ENCODE data around the gene PJA2. TPM values are rescaled to one million over a fixed set of nuclear protein-coding genes. Genes with fewer than 3 reads are reported as not detected.

PJA2 gene, protein sequence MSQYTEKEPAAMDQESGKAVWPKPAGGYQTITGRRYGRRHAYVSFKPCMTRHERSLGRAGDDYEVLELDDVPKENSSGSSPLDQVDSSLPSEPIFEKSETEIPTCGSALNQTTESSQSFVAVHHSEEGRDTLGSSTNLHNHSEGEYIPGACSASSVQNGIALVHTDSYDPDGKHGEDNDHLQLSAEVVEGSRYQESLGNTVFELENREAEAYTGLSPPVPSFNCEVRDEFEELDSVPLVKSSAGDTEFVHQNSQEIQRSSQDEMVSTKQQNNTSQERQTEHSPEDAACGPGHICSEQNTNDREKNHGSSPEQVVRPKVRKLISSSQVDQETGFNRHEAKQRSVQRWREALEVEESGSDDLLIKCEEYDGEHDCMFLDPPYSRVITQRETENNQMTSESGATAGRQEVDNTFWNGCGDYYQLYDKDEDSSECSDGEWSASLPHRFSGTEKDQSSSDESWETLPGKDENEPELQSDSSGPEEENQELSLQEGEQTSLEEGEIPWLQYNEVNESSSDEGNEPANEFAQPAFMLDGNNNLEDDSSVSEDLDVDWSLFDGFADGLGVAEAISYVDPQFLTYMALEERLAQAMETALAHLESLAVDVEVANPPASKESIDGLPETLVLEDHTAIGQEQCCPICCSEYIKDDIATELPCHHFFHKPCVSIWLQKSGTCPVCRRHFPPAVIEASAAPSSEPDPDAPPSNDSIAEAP
- total RNA-seq (2014; rRNA removed) (12.8 and 14.3 TPM in 2 replicates), Bru-seq, nascent RNA (percentile 95 among the genes with signal in this experiment), BruChase-seq, experiment 1, labeled RNA remaining after a 6-hour chase (percentile 90 among the genes with signal in this experiment), BruChase-seq, experiment 2, labeled RNA remaining after a 2-hour chase (percentile 89 among the genes with signal in this experiment)
- long read RNA-seq, full-length matches to known transcripts = 227 of 270 reads
- long read RNA-seq, partial matches to known transcripts = 25 of 270 reads
- long read RNA-seq, other reads (novel, unspliced or antisense) = 18 of 270 reads

DNA sequence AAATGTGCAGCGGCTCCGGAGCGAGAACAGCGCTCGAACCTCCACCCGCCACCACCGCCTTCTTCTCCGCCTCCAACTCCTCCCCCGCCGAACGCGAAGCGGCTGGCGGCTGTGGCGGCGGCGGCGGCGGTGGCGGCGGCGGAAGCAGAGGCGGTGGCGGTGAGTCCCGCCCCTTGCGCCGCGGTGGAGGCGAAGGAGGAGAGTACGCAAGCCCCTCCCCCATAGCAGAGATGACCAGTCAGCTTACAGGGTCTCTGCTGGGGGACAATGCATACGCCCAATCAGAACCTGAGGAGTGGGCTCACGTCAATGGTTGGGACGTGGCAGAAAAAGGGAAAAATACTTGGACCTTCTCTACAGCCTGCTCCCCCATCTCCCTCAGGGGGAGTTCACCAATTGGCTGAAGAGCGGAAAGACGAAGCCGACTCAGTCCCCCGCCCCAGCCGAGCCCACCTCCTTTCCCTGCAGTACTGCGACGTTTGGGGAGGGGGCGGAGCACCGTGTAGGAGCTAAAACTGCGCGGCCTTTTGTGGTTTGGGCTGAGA, at the start of gene PJA2:
TSS of gene PJA2 (minus strand) at position 131 of the 545 bp plus-strand sequence. CDS start 26,541 bp downstream, outside the sequence.
- CTCF ChIA-PET = no interaction called here
- no peaks in the 10 kb centered on the region for H3K36me3 ChIP-seq (ENCODE audit: low read depth, low read length)
- intact Hi-C loops (cut with micrococcal nuclease) = loop anchor here (2.0 to 10.0 kb wide), 3 partner anchors 59 to 1735 kb away; partner anchors contain the start of genes EFNA5 and FBXL17
- no peaks in the 10 kb centered on the region for H3K27me3 ChIP-seq (ENCODE audit: low read length)
- H3K4me3 ChIP-seq (ENCODE audit: low read length) = peak within 1 kb of the TSS; percentile 88
- peak; percentile 83 for ATAC-seq
- H3K79me2 ChIP-seq (ENCODE audit: low read length) = peaks cover 44% of the 10 kb centered on the region
- peak within 1 kb of the TSS; percentile 72 for H3K9ac ChIP-seq (ENCODE audit: low read length)
- H4K20me1 ChIP-seq (ENCODE audit: low read length) = peaks cover 10% of the 10 kb centered on the region; the same call in 1 of the 2 replicates
- no peaks in the 10 kb centered on the region for H3F3A ChIP-seq (ENCODE audit: low read length, unreplicated experiment)
- DNase-seq = peak; percentile 99
- H2AFZ ChIP-seq (ENCODE audit: low read length) = peak within 1 kb of the TSS; percentile 76
- H3K4me2 ChIP-seq (ENCODE audit: low read length) = peak within 1 kb of the TSS; percentile 90
- peaks cover 28% of the 10 kb centered on the region for H3K4me1 ChIP-seq (ENCODE audit: insufficient read depth, low read length)
- H3K27ac ChIP-seq (ENCODE audit: low read length) = peak within 1 kb of the TSS; percentile 61
- BruUV-seq (replicated peaks) = no TSS peak
- POLR2A ChIA-PET (ENCODE audit: unreplicated experiment) = interaction anchor here (0.6 to 0.7 kb wide), 4 partner anchors 25 to 907 kb away, joined by 3 to 4 read pairs (median 3); partner anchors contain the start of gene MAN2A1
- TF ChIP-seq EZH2phosphoT487 (IDR thresholded peaks at IDR 0.05; ENCODE audit: borderline replicate concordance, low read length) = no peak
- no peak for TF ChIP-seq CTCF (conservative IDR thresholded peaks at IDR 0.05; ENCODE audit: low read depth, low read length)
- TF ChIP-seq EZH2 (IDR thresholded peaks at IDR 0.05; ENCODE audit: low read length, unreplicated experiment) = no peak
- H3K9me2 ChIP-seq (replicated peaks; ENCODE audit: low read length) = no peaks in the 10 kb centered on the region
- no peaks in the 10 kb centered on the region for H3K9me3 ChIP-seq (ENCODE audit: low read length)

DNA sequence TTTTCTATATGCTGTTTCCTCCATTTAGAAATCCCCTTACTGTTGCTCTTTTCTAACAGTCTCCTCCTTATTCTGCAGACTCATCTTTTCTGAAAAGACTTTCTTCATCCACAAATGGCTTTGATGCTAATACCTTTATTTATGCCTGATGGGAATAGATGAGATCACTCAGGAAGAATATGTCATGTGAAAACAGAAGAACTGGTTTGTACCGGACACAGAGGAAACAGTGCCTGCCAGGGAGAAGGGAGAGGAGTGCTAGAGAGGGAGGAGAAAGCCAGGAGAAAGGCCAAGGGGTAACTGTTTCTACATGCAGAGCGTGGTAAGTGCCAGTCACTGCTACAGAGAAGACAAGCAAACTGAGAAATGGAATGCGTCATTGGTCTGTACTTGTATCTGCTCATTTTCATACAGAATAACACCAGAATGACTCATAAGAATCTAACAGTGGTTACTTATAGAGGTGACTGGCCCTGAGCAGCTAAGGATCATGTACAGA, 45.9 kb upstream of the PJA2 start:
- Histone ChIP-seq H4K20me1 (ENCODE audit: low read length) (no peaks in the 10 kb centered on the region), H3K36me3 (ENCODE audit: low read depth, low read length) (no peaks in the 10 kb centered on the region), H3K9me3 (ENCODE audit: low read length) (no peaks in the 10 kb centered on the region), H3K9me2 (replicated peaks; ENCODE audit: low read length) (no peaks in the 10 kb centered on the region), H3K9ac (ENCODE audit: low read length) (no peak overlapping the region), H3K4me1 (ENCODE audit: insufficient read depth, low read length) (peaks cover 9% of the 10 kb centered on the region), H3K79me2 (ENCODE audit: low read length) (no peaks in the 10 kb centered on the region), H3K4me3 (ENCODE audit: low read length) (no peak overlapping the region), H2AFZ (ENCODE audit: low read length) (no peak overlapping the region), H3F3A (ENCODE audit: low read length, unreplicated experiment) (no peaks in the 10 kb centered on the region), H3K4me2 (ENCODE audit: low read length) (peak overlapping the region; percentile 6; the same call in 1 of the 2 replicates), H3K27me3 (ENCODE audit: low read length) (no peaks in the 10 kb centered on the region), H3K27ac (ENCODE audit: low read length) (peak overlapping the region; percentile 36)
- intact Hi-C loops (cut with micrococcal nuclease) = loop anchor here (10.0 kb wide), 2 partner anchors 551 to 931 kb away; no protein-coding TSS in a partner anchor
- TF ChIP-seq EZH2phosphoT487 (IDR thresholded peaks at IDR 0.05; ENCODE audit: borderline replicate concordance, low read length) = no peak
- TF ChIP-seq EZH2 (IDR thresholded peaks at IDR 0.05; ENCODE audit: low read length, unreplicated experiment) = no peak
- no peak for TF ChIP-seq CTCF (conservative IDR thresholded peaks at IDR 0.05; ENCODE audit: low read depth, low read length)
- DNase-seq = peak; percentile 83
- no TSS peak for BruUV-seq (replicated peaks)
- ATAC-seq = peak; percentile 98
- ChIA-PET CTCF (interaction anchor here (0.9 kb wide), 1 partner anchor 70 kb away, joined by 6 read pairs; no protein-coding TSS in a partner anchor), POLR2A (ENCODE audit: unreplicated experiment) (no interaction called here)

Measured in PC-3 (cell line).